HG02588 (cell line): ENCODE data around the gene TPRG1L.

Experiments
- ATAC-seq: cut with Tn5 transposase; IDR thresholded peaks from one replicate; pipeline ENCODE4 v1.9.1; 2021; ENCODE audit warnings: mild to moderate bottlenecking, moderate library complexity; ENCODE audit not compliant: unreplicated experiment

The TPRG1L gene

GRCh38 chr1:3626025-3626424 lies 1.2 kb downstream of the TPRG1L start:
- ATAC-seq, result no peak

GRCh38 chr1:3627515-3628253 lies 2.9 kb downstream of the TPRG1L start:
- no peak for ATAC-seq

- no peak for ATAC-seq
These were observed 3.6 kb downstream of the TPRG1L start for GRCh38 chr1:3628445-3628844.

GRCh38 chr1:3629561-3630160 lies 4.8 kb downstream of the TPRG1L start:
- ATAC-seq, result no peak

GRCh38 chr1:3630161-3630611 lies 5.4 kb downstream of the TPRG1L start:
- no peak for ATAC-seq

- ATAC-seq, result no peak
These were observed 6.1 kb downstream of the TPRG1L start for GRCh38 chr1:3630914-3631313.

GRCh38 chr1:3631320-3632260 lies 6.8 kb downstream of the TPRG1L start:
- ATAC-seq, result no peak

GRCh38 chr1:3632298-3632697 lies 7.5 kb downstream of the TPRG1L start:
- ATAC-seq, result no peak

- no peak for ATAC-seq
These were observed 8.0 kb downstream of the TPRG1L start for GRCh38 chr1:3632716-3633343.

GRCh38 chr1:3633344-3634058 lies 8.7 kb downstream of the TPRG1L start:
- no peak for ATAC-seq

GRCh38 chr1:3634059-3634800 lies 9.4 kb downstream of the TPRG1L start:
- no peak for ATAC-seq

- ATAC-seq, result no peak
These were observed 11.3 kb downstream of the TPRG1L start for GRCh38 chr1:3636080-3636479.

GRCh38 chr1:3636531-3636930 lies 11.7 kb downstream of the TPRG1L start:
- ATAC-seq, result no peak

GRCh38 chr1:3638027-3638426 lies 13.2 kb downstream of the TPRG1L start:
- ATAC-seq, result no peak

GRCh38 chr1:3638676-3639075 lies 13.9 kb downstream of the TPRG1L start:
- no peak for ATAC-seq

GRCh38 chr1:3639397-3639911 lies 14.6 kb downstream of the TPRG1L start:
- no peak for ATAC-seq

- ATAC-seq, result no peak
These were observed 15.5 kb downstream of the TPRG1L start for GRCh38 chr1:3640121-3640837.

GRCh38 chr1:3641046-3641760 lies 16.4 kb downstream of the TPRG1L start:
- no peak for ATAC-seq
